ENCODE measurements around the gene PRCC.
A peak's percentile ranks its signal among the peaks of the same experiment; 100 is the strongest.

The PRCC gene

GRCh38 chr1:156767101-156767878 is at the start of gene PRCC:
Gene PRCC (plus strand): TSS chr1:156767535. CDS start chr1:156767772, 237 bp downstream.
- DNase-seq, result peak; percentile 100

- no peak for DNase-seq
These were observed 46.2 kb upstream of the PRCC start for GRCh38 chr1:156721131-156721530.

- DNase-seq, result no peak
These were observed 45.8 kb upstream of the PRCC start for GRCh38 chr1:156721535-156721934.

- peak; percentile 89 to 92 for DNase-seq
These were observed 41.6 kb upstream of the PRCC start for GRCh38 chr1:156725683-156726280.

- peak; percentile 82 to 86 for DNase-seq
These were observed 40.6 kb upstream of the PRCC start for GRCh38 chr1:156726549-156727226.

GRCh38 chr1:156727492-156727891 is 39.8 kb upstream of the PRCC start:
- DNase-seq, result peak in 1 of 2 experiments; percentile 17

GRCh38 chr1:156727926-156728598 is 39.3 kb upstream of the PRCC start, which contains the start of gene METTL25B:
Gene METTL25B (plus strand): TSS chr1:156728469. CDS start chr1:156729105, 636 bp downstream.
- peak; percentile 80 to 82 for DNase-seq

- DNase-seq, result peak; percentile 97
These were observed 38.5 kb upstream of the PRCC start, which contains the start of gene ISG20L2 for GRCh38 chr1:156728599-156729462. Gene ISG20L2 (minus strand): TSS chr1:156728766. CDS start chr1:156727652, 1,114 bp downstream.

GRCh38 chr1:156733989-156734584 is 33.2 kb upstream of the PRCC start:
- no peak for DNase-seq

GRCh38 chr1:156738407-156738806 is 28.9 kb upstream of the PRCC start:
- no peak for DNase-seq

- no peak for DNase-seq
These were observed 28.4 kb upstream of the PRCC start for GRCh38 chr1:156738916-156739315.

GRCh38 chr1:156740237-156740740 is 27.0 kb upstream of the PRCC start:
- DNase-seq, result no peak

- DNase-seq, result peak; percentile 99
These were observed 26.4 kb upstream of the PRCC start, which contains the start of gene MRPL24 for GRCh38 chr1:156740741-156741480. Gene MRPL24 (minus strand): TSS chr1:156741088. CDS start chr1:156738704, 2,384 bp downstream.

GRCh38 chr1:156741481-156741983 is 25.8 kb upstream of the PRCC start:
- no peak for DNase-seq

GRCh38 chr1:156742017-156742416 is 25.3 kb upstream of the PRCC start:
- no peak for DNase-seq

GRCh38 chr1:156742801-156743200 is 24.5 kb upstream of the PRCC start:
- DNase-seq, result no peak

GRCh38 chr1:156743367-156744302 is 23.7 kb upstream of the PRCC start:
- no peak for DNase-seq

GRCh38 chr1:156744344-156744743 is 23.0 kb upstream of the PRCC start:
- no peak for DNase-seq
